G401.6 (cell line): ENCODE measurements around the gene DEPP1.

Source experiments
- FAIRE-seq: peaks from 2 replicates; lab custom pipeline; 2012; peaks lifted over from hg19 to GRCh38; lab: Jason Lieb, UNC

DEPP1 gene

DNA sequence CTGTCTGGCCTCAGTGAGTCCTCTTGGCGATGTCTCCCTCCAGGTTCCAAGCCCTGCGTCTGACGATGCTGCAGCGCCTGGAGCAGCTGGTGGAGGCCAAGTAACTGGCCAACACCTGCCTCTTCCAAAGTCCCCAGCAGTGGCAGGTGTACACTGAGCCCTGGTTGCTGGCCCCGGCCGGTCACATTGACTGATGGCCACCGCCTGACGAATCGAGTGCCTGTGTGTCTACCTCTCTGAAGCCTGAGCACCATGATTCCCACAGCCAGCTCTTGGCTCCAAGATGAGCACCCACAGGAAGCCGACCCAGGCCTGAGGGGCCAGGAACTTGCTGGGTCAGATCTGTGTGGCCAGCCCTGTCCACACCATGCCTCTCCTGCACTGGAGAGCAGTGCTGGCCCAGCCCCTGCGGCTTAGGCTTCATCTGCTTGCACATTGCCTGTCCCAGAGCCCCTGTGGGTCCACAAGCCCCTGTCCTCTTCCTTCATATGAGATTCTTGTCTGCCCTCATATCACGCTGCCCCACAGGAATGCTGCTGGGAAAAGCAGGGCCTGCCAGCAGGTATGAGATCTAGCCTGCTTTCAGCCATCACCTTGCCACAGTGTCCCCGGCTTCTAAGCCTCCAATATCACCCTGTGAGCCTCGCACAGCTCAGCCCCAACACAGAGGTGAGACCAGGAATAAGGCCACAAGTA, 14.8 kb upstream of the DEPP1 start:
- no peak for FAIRE-seq

DNA sequence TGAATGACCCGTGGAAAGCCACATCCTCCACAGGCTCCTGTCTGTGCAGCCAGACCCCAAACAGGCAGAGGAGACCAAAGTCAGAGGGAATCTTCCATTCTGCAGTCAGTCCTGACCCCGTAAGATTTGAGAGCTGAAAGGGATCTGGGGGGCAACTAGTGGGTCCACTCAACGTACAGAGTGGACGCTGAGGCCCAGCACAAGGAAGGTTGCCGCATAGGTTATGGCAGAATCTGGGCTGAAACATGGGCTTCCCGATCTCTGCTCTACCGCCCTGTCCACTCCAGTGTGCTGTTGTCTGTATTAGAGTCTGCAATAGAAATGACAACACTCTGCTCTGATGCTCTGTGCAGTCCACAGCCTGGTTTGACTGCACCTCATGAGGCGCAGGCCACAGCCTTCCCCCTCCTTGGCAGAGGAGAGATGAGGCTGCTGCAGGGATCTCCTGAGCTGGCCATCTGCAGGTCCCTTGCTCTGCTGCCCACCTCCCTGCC, 14.2 kb upstream of the DEPP1 start:
- FAIRE-seq, result no peak

DNA sequence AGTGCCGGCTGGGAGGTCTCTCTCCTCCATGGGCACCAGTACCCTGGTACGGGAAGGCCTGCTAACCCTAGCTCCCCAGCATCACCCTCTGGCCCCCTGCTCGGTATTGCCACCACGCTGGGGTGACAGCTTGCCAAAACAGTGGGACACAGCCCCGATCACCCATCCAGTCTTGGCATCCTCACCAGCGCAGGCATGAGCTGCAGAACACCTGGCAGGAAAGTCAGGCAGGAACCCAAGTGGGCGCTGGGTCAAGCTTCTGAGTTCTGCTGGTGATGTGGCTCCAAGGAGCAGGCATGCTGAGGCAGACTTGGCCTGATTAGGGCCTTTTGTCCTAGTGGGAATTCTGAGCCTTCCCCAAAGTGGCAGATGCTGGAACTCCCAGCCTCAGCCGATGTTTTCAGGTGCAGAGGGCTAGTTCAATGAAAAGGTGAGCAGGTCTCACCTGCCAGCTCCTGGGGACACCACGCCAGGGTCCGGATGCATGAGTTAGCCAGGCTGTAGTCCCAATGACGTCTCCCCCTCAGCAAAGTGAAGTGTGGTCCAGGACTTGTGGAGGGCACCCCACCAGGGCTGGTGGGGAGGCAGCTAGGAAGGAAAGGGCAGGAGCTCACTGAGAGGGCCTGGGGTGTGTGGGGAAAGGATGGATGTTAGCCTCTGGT, 13.6 kb upstream of the DEPP1 start:
- FAIRE-seq, result no peak

DNA sequence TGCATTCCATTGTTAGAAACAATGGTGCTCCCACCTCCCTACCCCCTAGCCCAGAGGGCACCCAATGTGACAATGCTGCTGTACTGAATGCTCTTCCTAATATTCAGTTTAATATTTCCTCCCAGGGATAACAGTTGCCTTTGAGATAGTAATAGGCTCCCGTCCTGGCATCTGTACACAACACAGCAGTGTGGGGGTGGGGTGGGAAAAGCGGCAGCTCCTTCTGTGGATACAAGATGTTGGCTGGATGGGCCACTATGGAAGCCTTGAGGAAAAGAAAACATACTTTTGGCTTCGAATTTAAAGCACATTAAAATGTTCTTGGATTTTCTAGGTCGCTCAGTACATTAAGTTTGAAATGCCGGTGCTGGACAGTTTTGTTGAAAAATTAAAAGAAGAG, 13.0 kb upstream of the DEPP1 start:
- no peak for FAIRE-seq

DNA sequence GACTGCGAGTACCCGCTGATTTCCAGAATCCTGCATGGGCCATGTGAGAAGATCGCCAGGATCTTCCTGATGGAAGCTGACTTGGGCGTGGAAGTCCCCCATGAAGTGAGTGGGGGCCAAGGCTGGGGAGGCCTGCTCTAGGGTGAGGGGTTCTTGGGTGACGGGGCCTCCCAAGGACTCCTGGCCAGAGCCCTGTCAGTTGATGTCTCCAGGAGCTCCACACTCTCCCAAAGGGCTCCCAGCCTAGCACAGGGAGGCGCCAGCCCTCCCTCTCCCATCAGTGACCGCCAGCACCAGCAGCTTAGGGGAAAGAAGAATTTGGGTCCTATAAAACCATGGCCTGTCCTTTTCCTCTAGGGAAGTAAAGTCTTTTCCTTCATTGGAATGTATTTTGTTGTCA, 12.4 kb upstream of the DEPP1 start:
- FAIRE-seq, result no peak

DNA sequence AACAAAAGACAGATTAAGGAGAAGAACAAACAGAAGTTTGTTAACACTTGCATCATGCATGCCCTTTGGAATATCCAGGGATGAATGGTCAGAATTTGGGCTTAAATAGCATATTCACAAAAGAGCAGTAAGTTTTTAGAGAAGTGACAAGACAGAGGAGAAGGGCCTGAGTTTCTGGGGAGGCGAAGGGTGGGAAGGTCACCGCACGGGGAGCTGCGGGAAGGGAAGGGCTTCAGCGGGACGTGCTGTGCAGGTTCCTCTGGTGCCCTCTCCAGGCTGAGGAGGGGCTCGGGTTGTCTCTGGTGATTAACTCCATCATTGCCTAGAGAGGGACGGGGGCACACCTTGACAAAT, 11.7 kb upstream of the DEPP1 start:
- no peak for FAIRE-seq

DNA sequence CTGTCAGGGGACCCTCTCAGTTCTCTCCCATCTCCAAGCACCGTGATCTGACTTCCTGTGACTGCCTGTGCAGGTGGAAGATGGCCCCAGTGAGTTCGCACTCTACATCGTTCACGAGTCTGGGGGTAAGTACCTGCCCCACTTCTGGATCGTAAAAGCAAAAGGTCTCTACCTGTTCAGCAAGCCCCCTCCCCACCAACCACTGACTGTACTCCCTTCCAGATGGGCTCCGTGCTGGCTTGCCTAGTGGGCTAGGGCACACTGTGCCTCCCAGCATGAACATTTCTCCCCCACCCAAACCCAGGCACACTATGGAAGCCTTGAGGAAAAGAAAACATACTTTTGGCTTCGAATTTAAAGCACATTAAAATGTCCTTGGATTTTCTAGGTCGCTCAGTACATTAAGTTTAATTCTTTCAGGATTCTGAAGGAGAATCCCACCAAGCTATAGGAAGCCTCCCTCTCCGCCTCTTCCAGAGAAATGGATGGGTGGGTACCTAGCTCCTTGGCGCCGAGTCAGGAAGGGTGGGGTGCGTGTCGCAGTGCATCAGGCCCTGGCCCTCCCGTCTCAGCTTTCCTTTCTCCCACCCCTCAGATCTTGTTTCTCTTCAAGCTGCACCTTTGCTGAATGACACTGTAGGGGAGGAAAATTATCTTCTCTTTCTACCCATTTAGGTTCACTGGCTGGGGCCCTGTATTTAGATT, 11.1 kb upstream of the DEPP1 start:
- FAIRE-seq, result no peak

DNA sequence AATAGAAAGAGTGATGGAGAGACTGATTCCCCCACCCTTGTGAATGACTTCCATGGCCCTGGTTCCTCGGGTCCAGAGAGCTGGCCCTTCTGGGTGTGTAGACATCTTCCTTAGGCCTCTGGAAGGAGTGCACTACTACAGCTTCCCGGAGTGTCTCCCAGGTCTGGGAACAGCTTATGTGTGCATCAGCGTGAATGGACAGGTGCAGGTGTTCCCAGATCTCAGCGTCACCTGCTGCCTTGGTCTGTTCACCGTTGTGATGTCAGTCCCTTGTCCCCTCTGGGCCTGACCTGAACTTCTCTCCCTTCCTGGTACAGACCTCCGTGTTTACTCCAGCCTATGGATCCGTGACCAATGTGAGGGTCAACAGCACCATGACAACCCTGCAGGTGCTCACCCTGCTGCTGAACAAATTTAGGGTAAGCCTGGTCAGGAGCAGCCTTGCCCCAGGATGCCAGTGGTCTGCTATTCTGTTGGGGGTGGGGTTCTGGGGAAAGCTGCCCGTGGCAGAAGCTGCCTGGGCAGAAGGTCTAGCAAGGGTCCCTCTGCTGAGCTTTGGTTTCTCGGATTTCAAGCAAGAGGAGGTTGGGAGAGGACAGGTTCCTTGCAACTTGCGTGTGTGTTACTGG, 10.5 kb upstream of the DEPP1 start:
- FAIRE-seq, result no peak

DNA sequence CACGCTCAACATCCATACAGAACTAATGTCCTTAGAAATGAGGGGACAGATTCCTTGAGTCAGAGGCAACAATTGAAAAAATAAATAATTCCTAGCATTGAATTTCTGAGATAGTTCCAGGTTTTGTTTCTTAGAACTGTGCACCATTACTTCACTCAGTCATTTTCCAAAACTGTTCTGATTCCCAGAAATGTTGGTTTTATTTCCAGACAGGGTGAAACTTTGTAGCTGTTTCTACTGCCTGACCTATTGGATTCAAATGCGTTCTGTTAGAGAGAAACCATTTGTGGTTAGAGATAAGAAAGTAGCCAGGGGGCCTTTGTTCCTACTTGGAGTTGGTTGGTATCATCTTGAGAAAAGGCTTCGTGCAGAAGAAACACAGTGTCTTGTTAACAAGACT, 8.1 kb upstream of the DEPP1 start:
- no peak for FAIRE-seq

DNA sequence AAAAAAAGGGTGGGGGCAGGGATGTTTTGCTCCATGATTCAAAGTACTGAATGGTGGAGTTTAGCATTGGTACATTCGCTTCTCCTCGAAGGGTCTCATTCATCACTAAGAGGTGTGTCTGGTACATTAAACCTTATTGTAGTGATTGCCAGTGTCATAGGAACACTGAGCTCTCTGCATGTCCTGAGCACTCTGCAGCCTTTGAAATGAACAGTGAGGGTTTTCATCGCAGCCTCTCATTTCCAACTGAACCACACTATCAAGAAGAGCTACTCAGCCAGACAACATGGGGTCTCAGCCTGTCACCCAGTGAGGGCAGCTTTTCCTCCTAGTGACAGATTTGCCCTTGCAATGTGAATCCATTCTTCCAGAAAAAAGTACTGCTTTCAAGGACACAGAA, 7.6 kb upstream of the DEPP1 start:
- FAIRE-seq, result no peak

DNA sequence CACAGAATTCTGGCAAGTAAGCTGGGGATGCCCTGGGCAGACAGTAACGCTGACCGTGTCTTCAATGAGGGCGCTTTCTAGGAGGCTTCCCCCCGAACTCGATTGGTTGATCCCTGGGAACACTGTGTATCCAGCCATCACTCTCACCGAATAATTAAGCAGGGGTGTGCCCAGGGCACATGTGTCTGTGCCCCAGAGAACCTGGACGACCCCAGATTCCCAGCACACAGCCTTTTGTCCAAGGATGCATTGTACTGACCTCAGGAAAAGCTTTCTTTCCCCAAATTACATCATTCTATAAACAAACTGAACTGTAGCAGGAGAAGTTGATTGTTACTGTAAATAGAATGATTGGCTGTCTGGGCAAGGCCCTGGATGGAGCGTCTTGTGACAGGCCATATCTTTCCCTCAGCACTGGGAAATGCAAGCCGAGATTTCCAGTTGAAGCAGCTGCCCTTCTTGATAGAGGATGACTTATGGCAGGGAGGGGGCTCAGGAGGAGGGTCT, 6.6 kb upstream of the DEPP1 start:
- FAIRE-seq, result no peak

DNA sequence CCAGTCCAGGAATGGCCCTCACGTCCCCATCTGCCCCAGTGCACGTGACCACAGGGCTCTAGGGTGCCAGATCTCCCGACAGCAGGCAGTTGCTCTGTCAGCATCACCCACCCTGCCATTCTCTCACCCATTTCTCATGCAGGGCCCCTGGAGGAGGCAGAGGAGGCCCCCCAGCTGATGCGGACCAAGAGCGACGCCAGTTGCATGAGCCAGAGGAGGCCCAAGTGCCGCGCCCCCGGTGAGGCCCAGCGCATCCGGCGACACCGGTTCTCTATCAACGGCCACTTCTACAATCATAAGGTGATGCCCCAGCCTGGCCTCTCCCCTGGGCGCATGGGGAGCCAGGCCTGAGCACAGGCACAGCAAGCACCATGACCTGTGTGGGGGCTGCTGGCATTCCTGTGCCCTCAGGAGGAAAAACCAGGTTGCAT, 6.1 kb upstream of the DEPP1 start:
- FAIRE-seq, result no peak

DNA sequence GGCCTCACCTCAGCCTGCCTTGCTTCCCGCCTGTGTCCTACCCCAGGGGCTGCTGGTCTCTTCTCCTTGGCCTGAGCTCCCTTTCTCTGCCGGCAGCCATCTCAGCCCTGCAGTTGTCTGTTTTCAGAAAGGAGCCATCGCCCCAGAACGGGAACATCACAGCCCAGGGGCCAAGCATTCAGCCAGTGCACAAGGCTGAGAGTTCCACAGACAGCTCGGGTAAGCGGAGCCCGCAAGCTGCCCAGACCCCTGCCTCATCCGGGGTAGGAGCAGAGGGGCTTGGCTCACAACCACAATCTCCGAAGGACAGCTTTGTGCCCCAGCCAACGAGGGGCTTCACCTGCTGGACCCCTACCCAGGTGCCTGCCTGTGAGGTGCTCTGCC, 5.3 kb upstream of the DEPP1 start:
- no peak for FAIRE-seq

DNA sequence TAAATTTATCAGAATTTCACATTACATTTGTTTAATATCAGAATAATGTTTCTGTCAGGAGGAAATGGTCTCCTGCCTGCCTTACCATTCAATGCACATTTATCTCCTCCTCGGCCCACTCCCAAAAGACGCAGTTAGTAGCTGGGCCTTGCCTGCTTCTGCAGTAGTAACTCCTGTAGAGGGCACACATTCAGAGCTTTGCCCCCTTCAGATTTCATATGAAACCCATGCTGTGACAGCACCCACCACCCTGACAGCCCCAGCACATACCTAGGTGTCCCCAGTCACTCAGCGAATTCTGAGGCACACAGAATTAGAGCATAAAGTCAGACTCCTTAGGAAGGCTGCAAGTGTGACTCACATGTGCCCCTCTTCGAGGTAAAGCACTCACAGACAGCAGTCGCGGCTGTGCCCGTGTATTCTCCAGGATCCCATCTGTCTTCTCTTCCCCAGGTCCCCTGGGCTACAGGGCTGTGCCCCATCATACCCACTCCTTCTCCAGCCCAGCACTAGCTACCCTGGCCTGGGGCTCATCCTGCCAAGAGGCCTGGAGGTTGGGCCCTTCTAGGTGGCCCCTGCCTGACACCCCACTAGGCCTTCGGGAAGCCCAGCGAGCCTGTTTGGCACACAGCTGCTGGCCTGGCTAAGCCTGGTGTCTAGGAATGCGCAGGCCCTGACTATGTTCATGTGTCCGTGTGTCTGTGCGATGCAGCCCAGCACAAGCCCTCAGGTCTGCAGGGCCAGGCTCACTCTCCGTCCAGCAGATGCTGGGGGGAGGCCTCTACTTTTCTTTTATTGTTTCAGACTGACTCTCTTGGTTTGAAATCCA, 4.7 kb upstream of the DEPP1 start:
- no peak for FAIRE-seq

DNA sequence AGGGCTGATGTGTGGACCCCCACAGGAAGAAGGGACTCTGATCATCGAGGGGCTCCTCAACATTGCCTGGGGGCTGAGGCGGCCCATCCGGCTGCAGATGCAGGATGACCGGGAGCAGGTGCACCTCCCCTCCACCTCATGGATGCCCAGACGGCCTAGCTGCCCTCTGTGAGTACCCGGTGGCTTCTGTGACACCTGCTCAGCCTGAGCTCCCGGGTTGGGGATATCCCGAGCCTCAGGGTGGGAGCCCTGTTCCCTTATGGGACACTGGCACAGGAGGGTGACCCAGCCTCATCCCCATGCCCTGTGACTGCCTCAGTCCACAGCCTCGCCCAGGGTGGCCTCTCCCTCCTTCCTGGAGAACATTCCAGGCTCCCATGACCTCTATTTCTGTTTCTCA, 3.9 kb upstream of the DEPP1 start:
- FAIRE-seq, result no peak

DNA sequence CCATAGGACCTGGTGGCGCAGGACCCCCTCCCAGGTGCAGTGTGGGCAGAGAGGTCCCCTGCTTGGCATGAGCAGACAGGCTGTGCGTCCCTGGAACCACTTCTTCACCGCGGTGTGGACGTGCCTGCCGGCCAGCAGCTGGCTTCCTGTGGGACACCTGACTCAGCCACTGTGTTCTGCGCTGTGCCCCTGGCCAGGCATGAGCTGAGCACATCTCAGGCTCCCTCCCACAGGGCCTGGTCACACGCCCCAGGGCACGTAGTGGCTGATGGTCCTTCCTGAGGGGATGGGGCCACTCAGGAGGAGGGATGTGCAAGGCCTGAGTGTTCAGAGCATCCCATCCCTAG, 3.5 kb upstream of the DEPP1 start:
- FAIRE-seq, result no peak

DNA sequence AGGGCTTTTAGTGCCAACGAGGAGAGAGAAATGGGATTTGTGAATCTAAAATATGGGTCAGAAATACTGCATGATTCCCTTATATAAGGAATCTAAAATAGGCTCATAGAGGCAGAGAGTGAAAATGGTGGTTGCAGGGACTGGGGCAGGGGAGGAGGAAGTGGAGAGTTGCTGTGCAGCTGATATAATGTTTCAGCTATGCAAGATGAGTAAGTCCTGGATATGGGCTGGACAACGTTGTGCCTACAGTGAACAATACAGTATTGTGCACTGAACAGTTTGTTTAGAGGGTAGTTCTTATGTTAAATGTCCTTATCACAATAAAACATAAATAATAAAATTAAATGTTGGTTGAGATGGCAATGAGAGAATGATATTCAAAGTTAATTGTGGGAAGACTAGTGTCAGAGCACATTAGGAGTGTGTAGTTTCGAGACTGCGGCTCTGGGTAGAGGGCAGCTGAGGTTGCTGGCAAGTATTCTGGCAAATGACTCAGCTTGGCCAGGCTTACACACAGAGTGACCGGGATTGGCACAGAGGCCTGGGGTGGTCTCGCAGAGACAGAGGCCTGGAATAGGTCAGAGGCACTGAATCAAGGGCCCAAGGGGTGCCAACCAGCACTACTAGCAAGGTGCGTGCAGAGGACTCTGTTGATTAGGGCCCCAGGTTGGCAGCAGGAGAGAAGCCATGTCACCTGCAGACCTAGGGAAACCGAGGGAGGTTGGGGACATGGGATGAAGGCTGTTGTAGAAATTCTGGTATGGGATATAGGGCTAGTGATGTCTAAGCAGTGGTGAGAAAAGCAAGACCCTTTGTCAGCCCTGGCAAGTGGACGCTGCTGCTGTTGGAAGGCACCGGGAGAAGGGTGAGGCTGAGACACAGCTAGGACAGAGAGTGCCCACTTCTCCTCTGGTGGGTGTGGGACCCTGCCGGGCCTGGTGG, 2.8 kb upstream of the DEPP1 start:
- FAIRE-seq, result no peak

DNA sequence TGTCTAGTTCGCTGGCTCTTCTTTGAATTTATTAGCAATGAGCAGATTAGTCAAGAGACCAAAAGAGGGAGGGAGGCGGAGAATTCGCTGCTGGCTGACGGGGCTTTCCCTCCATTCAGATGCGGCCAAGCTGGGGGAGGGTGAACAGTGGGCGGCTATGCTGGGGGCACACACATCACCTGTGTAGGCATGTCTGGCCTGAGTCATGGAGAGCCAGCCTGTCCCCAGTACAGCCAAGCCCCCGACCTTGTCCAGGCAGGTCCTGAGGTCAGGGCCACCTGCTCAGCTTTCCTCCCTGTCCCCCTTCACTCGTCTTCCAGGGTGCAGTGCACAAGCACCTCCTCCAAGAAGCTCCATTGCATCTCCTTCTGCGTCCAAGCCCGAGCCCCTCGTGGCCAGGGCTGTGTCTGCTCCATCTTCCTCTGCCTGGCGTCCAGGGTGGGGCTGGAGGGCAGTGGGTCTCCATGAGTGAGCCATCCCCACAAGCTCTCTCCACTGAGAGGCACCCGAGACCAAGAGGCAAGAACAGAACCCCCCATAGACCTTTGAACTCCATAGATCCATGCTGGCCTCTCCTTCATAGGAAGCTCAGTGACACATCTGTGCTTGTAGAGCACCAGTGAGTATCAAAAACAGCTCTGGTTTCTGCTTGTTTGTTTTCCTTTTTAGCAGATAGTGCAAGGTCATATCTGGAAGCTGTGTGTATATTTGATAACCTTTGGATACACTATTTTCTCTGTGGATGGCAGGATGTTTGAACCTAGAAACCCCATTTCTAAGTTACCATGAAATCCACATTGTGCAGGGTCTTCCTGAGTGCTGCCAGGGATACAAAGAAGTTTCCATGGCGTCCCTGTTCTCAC, 1.9 kb upstream of the DEPP1 start:
- no peak for FAIRE-seq

DNA sequence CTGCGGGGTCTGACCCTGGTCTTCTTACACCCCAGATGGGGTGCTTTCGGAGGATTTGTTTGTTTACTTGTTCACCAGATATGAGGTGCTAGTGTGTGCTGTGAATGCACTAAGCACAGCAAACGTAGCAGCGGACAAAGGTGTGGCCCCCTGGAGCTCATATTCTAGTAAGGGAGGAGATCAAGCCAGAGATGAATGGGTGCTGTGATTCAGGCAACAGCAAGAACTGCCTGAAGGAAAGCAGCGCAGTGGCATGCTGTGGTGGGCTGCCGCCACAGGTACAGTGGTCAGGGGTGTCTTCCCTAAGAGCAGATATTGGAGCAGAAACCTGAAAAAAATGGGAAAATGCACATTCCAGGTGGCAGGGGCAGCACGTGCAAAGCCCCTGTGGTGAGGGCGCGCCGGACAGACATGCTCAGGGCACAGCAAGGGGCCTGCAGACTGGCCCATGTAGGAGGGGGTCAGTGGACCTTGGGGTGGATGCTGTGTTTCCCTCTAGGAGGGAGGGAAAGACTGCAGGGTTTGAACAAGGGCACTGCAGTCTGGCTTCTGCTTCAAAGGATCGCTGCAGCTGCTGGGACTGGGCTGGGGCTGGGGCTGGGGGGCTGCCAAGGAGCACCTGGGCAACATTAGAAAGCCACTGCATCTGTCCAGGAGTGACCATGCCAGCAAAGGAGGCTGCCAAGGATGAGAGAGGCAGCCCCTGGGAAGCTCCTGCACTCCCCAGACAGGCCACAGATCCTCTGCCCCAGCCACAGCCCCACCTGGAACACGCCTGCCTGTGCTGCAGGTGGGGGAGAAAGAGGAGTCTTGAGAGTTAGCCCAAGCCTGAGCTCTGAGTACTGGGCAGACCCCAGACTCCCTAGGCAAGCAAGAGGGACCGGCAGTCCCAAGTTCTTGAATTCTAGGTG, 927 bp upstream of the DEPP1 start:
- FAIRE-seq, result no peak
